GM19463 (cell line): Measurements from ENCODE around the gene REEP1.

Source experiments
- ATAC-seq: cut with Tn5 transposase; IDR thresholded peaks from one replicate; pipeline ENCODE4 v1.9.1; 2021; ENCODE audit warnings: mild to moderate bottlenecking, moderate library complexity; ENCODE audit not compliant: unreplicated experiment

Gene REEP1

GRCh38 chr2:86308356-86308755 lies 29.1 kb downstream of the REEP1 start:
- no peak for ATAC-seq

GRCh38 chr2:86307431-86307830 lies 30.0 kb downstream of the REEP1 start:
- no peak for ATAC-seq

GRCh38 chr2:86305915-86306254 lies 31.5 kb downstream of the REEP1 start:
- ATAC-seq = no peak

GRCh38 chr2:86305195-86305914 lies 32.1 kb downstream of the REEP1 start:
- ATAC-seq = no peak

- ATAC-seq = no peak
Observed at GRCh38 chr2:86304416-86304815, 33.0 kb downstream of the REEP1 start.

GRCh38 chr2:86302320-86302719 lies 35.1 kb downstream of the REEP1 start:
- ATAC-seq = no peak

GRCh38 chr2:86301711-86302202 lies 35.7 kb downstream of the REEP1 start:
- ATAC-seq = no peak

- ATAC-seq = no peak
Observed at GRCh38 chr2:86301009-86301408, 36.4 kb downstream of the REEP1 start.

- ATAC-seq = no peak
Observed at GRCh38 chr2:86300496-86300895, 36.9 kb downstream of the REEP1 start.

GRCh38 chr2:86298411-86299390 lies 38.7 kb downstream of the REEP1 start:
- ATAC-seq = no peak

GRCh38 chr2:86297382-86298147 lies 39.9 kb downstream of the REEP1 start:
- ATAC-seq = no peak

GRCh38 chr2:86296947-86297346 lies 40.5 kb downstream of the REEP1 start:
- ATAC-seq = no peak

GRCh38 chr2:86295066-86295465 lies 42.4 kb downstream of the REEP1 start:
- no peak for ATAC-seq

- ATAC-seq = peak; percentile 35
Observed at GRCh38 chr2:86293612-86294011, 43.8 kb downstream of the REEP1 start.

GRCh38 chr2:86292571-86293515 lies 44.6 kb downstream of the REEP1 start:
- no peak for ATAC-seq

- no peak for ATAC-seq
Observed at GRCh38 chr2:86291328-86291662, 46.1 kb downstream of the REEP1 start.

- no peak for ATAC-seq
Observed at GRCh38 chr2:86290596-86291327, 46.7 kb downstream of the REEP1 start.

GRCh38 chr2:86286516-86286915 lies 50.9 kb downstream of the REEP1 start:
- ATAC-seq = no peak

- ATAC-seq = no peak
Observed at GRCh38 chr2:86285981-86286380, 51.4 kb downstream of the REEP1 start.
